MM.1S (cell line): ENCODE data around the gene SH3BP4.

Experiments
- EZH2 ChIP-seq: fragments of 300-600 bp; sonication (generic); optimal IDR thresholded peaks from 2 replicates; pipeline ENCODE3; 2017; ENCODE audit warnings: low read depth, mild to moderate bottlenecking, antibody characterized with exemption, low read length, mixed read lengths
- EZH2phosphoT487 ChIP-seq: fragments of 300-600 bp; sonication (generic); IDR thresholded peaks from 2 replicates; pipeline ENCODE4 v1.6.1; 2018; ENCODE audit warnings: antibody characterized with exemption, low read length
- TF ChIP-seq, protein P1 (sequence below): fragments of 300-600 bp; sonication (generic); IDR thresholded peaks from 2 replicates; pipeline ENCODE4 v1.5.1; 2016; ENCODE audit warnings: antibody characterized with exemption, low read length, mixed read lengths

- TF ChIP-seq EZH2 (no peak), EZH2phosphoT487 (no peak)
- TF ChIP-seq, protein P1, sequence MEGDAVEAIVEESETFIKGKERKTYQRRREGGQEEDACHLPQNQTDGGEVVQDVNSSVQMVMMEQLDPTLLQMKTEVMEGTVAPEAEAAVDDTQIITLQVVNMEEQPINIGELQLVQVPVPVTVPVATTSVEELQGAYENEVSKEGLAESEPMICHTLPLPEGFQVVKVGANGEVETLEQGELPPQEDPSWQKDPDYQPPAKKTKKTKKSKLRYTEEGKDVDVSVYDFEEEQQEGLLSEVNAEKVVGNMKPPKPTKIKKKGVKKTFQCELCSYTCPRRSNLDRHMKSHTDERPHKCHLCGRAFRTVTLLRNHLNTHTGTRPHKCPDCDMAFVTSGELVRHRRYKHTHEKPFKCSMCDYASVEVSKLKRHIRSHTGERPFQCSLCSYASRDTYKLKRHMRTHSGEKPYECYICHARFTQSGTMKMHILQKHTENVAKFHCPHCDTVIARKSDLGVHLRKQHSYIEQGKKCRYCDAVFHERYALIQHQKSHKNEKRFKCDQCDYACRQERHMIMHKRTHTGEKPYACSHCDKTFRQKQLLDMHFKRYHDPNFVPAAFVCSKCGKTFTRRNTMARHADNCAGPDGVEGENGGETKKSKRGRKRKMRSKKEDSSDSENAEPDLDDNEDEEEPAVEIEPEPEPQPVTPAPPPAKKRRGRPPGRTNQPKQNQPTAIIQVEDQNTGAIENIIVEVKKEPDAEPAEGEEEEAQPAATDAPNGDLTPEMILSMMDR = no peak
Measured at GRCh38 chr2:234967870-234968208, 16.0 kb downstream of the SH3BP4 start.
